Adipocyte (in vitro differentiated cells): ENCODE measurements around the gene DOCK1.

Source experiments
- DNase-seq: peaks from one replicate; pipeline ENCODE4 v3.0.0-alpha.2; 2015; ENCODE audit warnings: low read depth
- H3K27me3 ChIP-seq: replicated peaks from 2 replicates; pipeline ENCODE4 v1.7.0; 2013; ENCODE audit warnings: mild to moderate bottlenecking, low read length, moderate library complexity; ENCODE audit not compliant: control insufficient read depth, insufficient read depth
- H3K36me3 ChIP-seq: 2 replicates; pipeline ENCODE4 v1.7.0; 2013; ENCODE audit warnings: low read length, mild to moderate bottlenecking, moderate library complexity; ENCODE audit not compliant: control insufficient read depth, insufficient read depth, severe bottlenecking
- H3K4me1 ChIP-seq: 2 replicates; pipeline ENCODE4 v1.7.0; 2013; ENCODE audit warnings: mild to moderate bottlenecking, low read length, moderate library complexity; ENCODE audit not compliant: control insufficient read depth, insufficient read depth
- H3K4me3 ChIP-seq: 2 replicates; pipeline ENCODE4 v1.7.0; 2013; ENCODE audit warnings: mild to moderate bottlenecking, low read length, moderate library complexity
- H3K9ac ChIP-seq: 2 replicates; pipeline ENCODE4 v1.7.0; 2013; ENCODE audit warnings: mild to moderate bottlenecking, low read length, moderate library complexity
- H3K9me3 ChIP-seq: 2 replicates; pipeline ENCODE4 v1.7.0; 2013; ENCODE audit warnings: mild to moderate bottlenecking, low read length, moderate library complexity; ENCODE audit not compliant: control insufficient read depth

DOCK1 gene

GRCh38 chr10:127203067-127203466 lies 297.8 kb downstream of the DOCK1 start:
- Histone ChIP-seq H3K27me3 (no peaks in the 10 kb centered on the region), H3K9me3 (no peaks in the 10 kb centered on the region), H3K36me3 (no peaks in the 10 kb centered on the region)

GRCh38 chr10:127207081-127207480 lies 301.9 kb downstream of the DOCK1 start:
- H3K27me3 ChIP-seq, result no peaks in the 10 kb centered on the region
- H3K9ac ChIP-seq, result no peak overlapping the region
- no peaks in the 10 kb centered on the region for H3K9me3 ChIP-seq
- no peaks in the 10 kb centered on the region for H3K4me1 ChIP-seq
- DNase-seq, result no peak
- H3K36me3 ChIP-seq, result no peaks in the 10 kb centered on the region
- no peak overlapping the region for H3K4me3 ChIP-seq

More at GRCh38 chr10:127203067-127203466, 297.8 kb downstream of the DOCK1 start:
- Histone ChIP-seq H3K9ac (no peak overlapping the region), H3K4me1 (no peaks in the 10 kb centered on the region), H3K4me3 (no peak overlapping the region)
- no peak for DNase-seq

- Histone ChIP-seq H3K9me3 (no peaks in the 10 kb centered on the region), H3K9ac (no peak overlapping the region), H3K4me3 (no peak overlapping the region)
Observed at GRCh38 chr10:127210936-127211466, 305.8 kb downstream of the DOCK1 start.

GRCh38 chr10:127215866-127216265 lies 310.6 kb downstream of the DOCK1 start:
- no peak for DNase-seq
- Histone ChIP-seq H3K27me3 (no peaks in the 10 kb centered on the region), H3K36me3 (no peaks in the 10 kb centered on the region), H3K9ac (no peak overlapping the region), H3K4me3 (no peak overlapping the region), H3K4me1 (no peaks in the 10 kb centered on the region), H3K9me3 (no peaks in the 10 kb centered on the region)

More at GRCh38 chr10:127210936-127211466, 305.8 kb downstream of the DOCK1 start:
- H3K36me3 ChIP-seq, result no peaks in the 10 kb centered on the region
- no peaks in the 10 kb centered on the region for H3K4me1 ChIP-seq
- DNase-seq, result no peak
- H3K27me3 ChIP-seq, result no peaks in the 10 kb centered on the region

- Histone ChIP-seq H3K36me3 (no peaks in the 10 kb centered on the region), H3K27me3 (no peaks in the 10 kb centered on the region), H3K4me3 (no peak overlapping the region), H3K9me3 (no peaks in the 10 kb centered on the region), H3K9ac (no peak overlapping the region), H3K4me1 (no peaks in the 10 kb centered on the region)
- DNase-seq, result no peak
Observed at GRCh38 chr10:127216274-127216673, 311.0 kb downstream of the DOCK1 start.

- no peaks in the 10 kb centered on the region for H3K36me3 ChIP-seq
- H3K27me3 ChIP-seq, result no peaks in the 10 kb centered on the region
- no peak overlapping the region for H3K4me3 ChIP-seq
- no peaks in the 10 kb centered on the region for H3K9me3 ChIP-seq
- H3K4me1 ChIP-seq, result no peaks in the 10 kb centered on the region
- no peak overlapping the region for H3K9ac ChIP-seq
- peak; percentile 19 for DNase-seq
Observed at GRCh38 chr10:127216786-127217185, 311.6 kb downstream of the DOCK1 start.

- no peaks in the 10 kb centered on the region for H3K36me3 ChIP-seq
Observed at GRCh38 chr10:127218658-127219057, 313.4 kb downstream of the DOCK1 start.

GRCh38 chr10:127221281-127221680 lies 316.1 kb downstream of the DOCK1 start:
- H3K36me3 ChIP-seq, result no peaks in the 10 kb centered on the region
- no peak overlapping the region for H3K9ac ChIP-seq
- no peak overlapping the region for H3K4me3 ChIP-seq
- no peaks in the 10 kb centered on the region for H3K27me3 ChIP-seq
- H3K4me1 ChIP-seq, result no peaks in the 10 kb centered on the region
- no peak for DNase-seq
- no peaks in the 10 kb centered on the region for H3K9me3 ChIP-seq

More at GRCh38 chr10:127218658-127219057, 313.4 kb downstream of the DOCK1 start:
- Histone ChIP-seq H3K9ac (no peak overlapping the region), H3K27me3 (no peaks in the 10 kb centered on the region), H3K4me1 (no peaks in the 10 kb centered on the region), H3K4me3 (no peak overlapping the region), H3K9me3 (no peaks in the 10 kb centered on the region)
- no peak for DNase-seq

GRCh38 chr10:127227027-127227426 lies 321.8 kb downstream of the DOCK1 start:
- no peak overlapping the region for H3K4me3 ChIP-seq
- H3K36me3 ChIP-seq, result no peaks in the 10 kb centered on the region
- H3K27me3 ChIP-seq, result no peaks in the 10 kb centered on the region
- no peak overlapping the region for H3K9ac ChIP-seq
- no peaks in the 10 kb centered on the region for H3K9me3 ChIP-seq
- no peak for DNase-seq
- no peaks in the 10 kb centered on the region for H3K4me1 ChIP-seq

- no peak for DNase-seq
- no peak overlapping the region for H3K9ac ChIP-seq
- no peaks in the 10 kb centered on the region for H3K4me1 ChIP-seq
- H3K36me3 ChIP-seq, result no peaks in the 10 kb centered on the region
- H3K9me3 ChIP-seq, result no peaks in the 10 kb centered on the region
- no peak overlapping the region for H3K4me3 ChIP-seq
- H3K27me3 ChIP-seq, result no peaks in the 10 kb centered on the region
Observed at GRCh38 chr10:127227663-127228062, 322.4 kb downstream of the DOCK1 start.

- no peaks in the 10 kb centered on the region for H3K36me3 ChIP-seq
- H3K4me1 ChIP-seq, result no peaks in the 10 kb centered on the region
- peak; percentile 20 for DNase-seq
- no peak overlapping the region for H3K4me3 ChIP-seq
- H3K9ac ChIP-seq, result no peak overlapping the region
- H3K9me3 ChIP-seq, result no peaks in the 10 kb centered on the region
- H3K27me3 ChIP-seq, result no peaks in the 10 kb centered on the region
Observed at GRCh38 chr10:127228195-127228787, 323.1 kb downstream of the DOCK1 start.

- no peaks in the 10 kb centered on the region for H3K9me3 ChIP-seq
- DNase-seq, result peak; percentile 5
- H3K36me3 ChIP-seq, result no peaks in the 10 kb centered on the region
- H3K4me1 ChIP-seq, result no peaks in the 10 kb centered on the region
- no peaks in the 10 kb centered on the region for H3K27me3 ChIP-seq
- H3K9ac ChIP-seq, result no peak overlapping the region
- no peak overlapping the region for H3K4me3 ChIP-seq
Observed at GRCh38 chr10:127234306-127234800, 329.1 kb downstream of the DOCK1 start.
